ENCODE results near the gene OTOP2. TPM values are rescaled to one million over a fixed set of nuclear protein-coding genes. Genes with fewer than 3 reads are reported as not detected.

Gene OTOP2
- total RNA-seq, 1 donor from 2014 or later = not detected

DNA sequence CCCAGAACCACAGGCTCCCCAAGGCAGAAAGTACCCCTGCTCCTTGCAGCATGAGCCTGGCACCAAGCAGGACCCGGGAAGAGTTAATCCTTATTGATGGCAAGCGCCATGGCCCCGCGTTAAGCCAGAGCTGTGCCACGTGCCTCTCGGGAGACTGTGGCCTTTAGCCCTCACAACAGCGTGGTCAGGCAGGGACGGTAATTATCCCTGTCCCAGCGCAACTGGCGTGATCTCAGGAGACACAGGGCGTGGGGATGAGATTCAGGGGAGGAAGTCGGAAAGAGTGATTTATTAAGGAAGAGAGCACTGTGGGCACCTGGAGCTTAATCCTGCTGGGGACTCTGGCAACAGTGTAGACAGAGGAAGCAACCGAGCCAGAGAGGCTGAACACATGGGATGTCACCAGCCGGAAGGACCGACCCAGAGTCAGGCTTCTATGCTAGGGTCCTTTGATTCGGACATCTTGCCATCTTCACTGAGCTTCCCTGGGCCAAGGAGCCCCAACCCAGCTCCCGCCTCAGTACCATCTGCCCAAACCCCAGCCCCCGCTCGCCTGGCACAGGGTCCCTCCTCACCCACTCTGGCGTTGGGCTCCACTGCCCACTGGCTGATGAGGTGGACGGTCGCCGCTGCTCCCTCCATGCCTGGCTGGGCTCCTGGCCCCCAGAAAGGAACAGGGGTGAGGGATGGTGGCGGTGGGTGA is 28.5 kb downstream of the OTOP2 start:
- no peaks in the 10 kb centered on the region for H3K27me3 ChIP-seq
- H3K36me3 ChIP-seq = no peaks in the 10 kb centered on the region
- H3K4me3 ChIP-seq = no peak overlapping the region
- no peaks in the 10 kb centered on the region for H3K9me3 ChIP-seq
- H3K27ac ChIP-seq = no peak overlapping the region
- intact Hi-C loops (cut with DNase I) = no loop called here
- DNase-seq (ENCODE audit: extremely low spot score in 2 of 2) = no peak
- no peaks in the 10 kb centered on the region for H3K4me1 ChIP-seq
- no peak for TF ChIP-seq POLR2AphosphoS5 (IDR thresholded peaks at IDR 0.05; ENCODE audit: insufficient read depth in 1 of 2, low read depth in 1 of 2)
- TF ChIP-seq, protein P1, sequence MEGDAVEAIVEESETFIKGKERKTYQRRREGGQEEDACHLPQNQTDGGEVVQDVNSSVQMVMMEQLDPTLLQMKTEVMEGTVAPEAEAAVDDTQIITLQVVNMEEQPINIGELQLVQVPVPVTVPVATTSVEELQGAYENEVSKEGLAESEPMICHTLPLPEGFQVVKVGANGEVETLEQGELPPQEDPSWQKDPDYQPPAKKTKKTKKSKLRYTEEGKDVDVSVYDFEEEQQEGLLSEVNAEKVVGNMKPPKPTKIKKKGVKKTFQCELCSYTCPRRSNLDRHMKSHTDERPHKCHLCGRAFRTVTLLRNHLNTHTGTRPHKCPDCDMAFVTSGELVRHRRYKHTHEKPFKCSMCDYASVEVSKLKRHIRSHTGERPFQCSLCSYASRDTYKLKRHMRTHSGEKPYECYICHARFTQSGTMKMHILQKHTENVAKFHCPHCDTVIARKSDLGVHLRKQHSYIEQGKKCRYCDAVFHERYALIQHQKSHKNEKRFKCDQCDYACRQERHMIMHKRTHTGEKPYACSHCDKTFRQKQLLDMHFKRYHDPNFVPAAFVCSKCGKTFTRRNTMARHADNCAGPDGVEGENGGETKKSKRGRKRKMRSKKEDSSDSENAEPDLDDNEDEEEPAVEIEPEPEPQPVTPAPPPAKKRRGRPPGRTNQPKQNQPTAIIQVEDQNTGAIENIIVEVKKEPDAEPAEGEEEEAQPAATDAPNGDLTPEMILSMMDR (IDR thresholded peaks at IDR 0.05) = no peak
- no peak for TF ChIP-seq POLR2A (IDR thresholded peaks at IDR 0.05)

DNA sequence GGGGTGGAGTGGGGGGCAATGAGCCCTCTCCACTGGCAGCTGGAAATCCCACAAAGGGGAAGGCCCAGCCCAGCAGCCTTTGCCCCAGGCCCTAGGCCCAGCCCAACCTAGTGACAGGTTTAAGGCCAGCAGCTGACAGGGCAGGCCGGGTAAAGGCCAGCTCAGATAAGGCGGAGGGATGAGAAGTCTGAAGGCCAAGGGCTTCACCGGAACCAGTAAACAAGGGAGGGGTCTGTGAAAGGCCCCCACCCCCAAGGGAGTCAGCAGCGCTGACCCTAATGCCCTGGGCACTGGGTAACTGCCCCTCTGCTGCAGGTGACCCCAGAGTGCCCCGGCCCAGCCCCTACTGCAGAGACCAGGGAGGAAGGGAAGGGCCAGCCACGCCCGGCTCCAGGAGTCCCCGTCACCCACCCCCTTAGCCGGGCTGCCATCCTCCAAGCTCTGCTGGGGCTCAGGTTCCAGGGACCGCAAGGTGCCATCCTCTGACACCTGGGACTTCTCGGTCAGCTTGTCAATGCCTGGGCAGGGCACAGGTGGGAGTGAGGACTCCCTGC is 29.1 kb downstream of the OTOP2 start:
- TF ChIP-seq POLR2AphosphoS5 (IDR thresholded peaks at IDR 0.05; ENCODE audit: insufficient read depth in 1 of 2, low read depth in 1 of 2) = no peak
- TF ChIP-seq, protein P1 (IDR thresholded peaks at IDR 0.05) = no peak
- Histone ChIP-seq H3K36me3 (no peaks in the 10 kb centered on the region), H3K9me3 (no peaks in the 10 kb centered on the region), H3K4me3 (no peak overlapping the region), H3K27me3 (no peaks in the 10 kb centered on the region), H3K27ac (no peak overlapping the region), H3K4me1 (no peaks in the 10 kb centered on the region)
- intact Hi-C loops (cut with DNase I) = no loop called here
- DNase-seq (ENCODE audit: extremely low spot score in 2 of 2) = no peak

DNA sequence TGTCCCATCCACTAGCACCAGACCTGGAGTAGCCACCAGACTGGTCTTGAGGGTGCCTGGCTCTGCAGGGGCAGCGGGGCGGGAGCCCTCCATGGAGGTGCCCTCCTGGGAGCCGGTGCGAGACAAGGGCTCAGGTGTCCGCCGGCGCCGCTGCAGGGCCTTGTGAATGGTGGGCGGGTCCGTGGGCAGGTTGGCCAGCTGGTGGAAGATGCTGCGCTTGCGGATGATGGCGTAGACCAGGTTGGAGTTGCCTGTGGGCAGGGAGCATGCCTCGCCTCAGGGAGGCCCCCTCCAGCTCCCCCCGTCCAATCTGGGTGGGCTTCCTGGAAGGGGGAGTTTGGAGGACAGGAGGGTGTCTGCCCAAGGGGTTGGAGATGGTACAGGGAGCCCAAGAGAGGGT is 30.0 kb downstream of the OTOP2 start:
- H3K4me1 ChIP-seq = no peaks in the 10 kb centered on the region
- intact Hi-C loops (cut with DNase I) = no loop called here
- no peak for DNase-seq (ENCODE audit: extremely low spot score in 2 of 2)
- no peaks in the 10 kb centered on the region for H3K9me3 ChIP-seq
- H3K36me3 ChIP-seq = no peaks in the 10 kb centered on the region
- H3K4me3 ChIP-seq = no peak overlapping the region
- H3K27ac ChIP-seq = no peak overlapping the region
- no peaks in the 10 kb centered on the region for H3K27me3 ChIP-seq
- TF ChIP-seq POLR2A (IDR thresholded peaks at IDR 0.05) = no peak
- TF ChIP-seq, protein P1 (IDR thresholded peaks at IDR 0.05) = no peak

DNA sequence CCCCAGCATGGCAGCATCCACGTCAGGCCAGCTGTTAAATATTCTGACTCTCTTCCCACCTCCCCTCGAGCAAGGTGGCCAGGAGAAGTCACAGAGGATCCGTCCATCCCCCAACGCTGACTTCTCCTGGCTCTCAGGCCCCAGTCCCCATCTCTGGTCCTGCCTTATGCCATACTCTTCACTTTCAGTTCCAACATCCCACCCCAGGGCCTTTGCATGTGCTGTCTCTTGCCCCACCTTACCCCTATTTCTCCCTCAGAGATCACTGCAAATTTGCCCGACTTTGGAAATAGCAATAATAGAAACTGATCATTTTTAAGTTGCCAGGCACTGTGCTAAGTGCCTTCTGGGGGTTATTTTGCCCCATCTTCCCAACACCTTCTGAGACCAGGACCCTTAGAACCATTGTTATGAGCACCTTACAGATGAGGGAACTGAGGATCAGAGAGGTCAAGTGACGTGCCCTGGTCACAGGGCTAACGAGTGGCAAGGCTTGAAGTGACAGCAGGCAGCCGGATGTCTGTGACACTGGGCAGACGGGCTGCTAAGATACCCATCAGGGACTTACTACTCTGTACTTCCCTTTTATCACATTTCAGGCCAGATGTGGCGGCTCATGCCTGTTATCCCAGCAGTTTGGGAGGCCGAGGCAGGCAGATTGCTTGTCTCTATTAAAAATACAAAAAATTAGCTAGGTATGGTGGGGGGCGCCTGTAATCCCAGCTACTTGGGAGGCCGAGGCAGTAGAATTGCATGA is 30.8 kb downstream of the OTOP2 start:
- no peak overlapping the region for H3K4me3 ChIP-seq
- no peaks in the 10 kb centered on the region for H3K27me3 ChIP-seq
- TF ChIP-seq, protein P1 (IDR thresholded peaks at IDR 0.05) = no peak
- TF ChIP-seq POLR2A (IDR thresholded peaks at IDR 0.05) = no peak
- H3K4me1 ChIP-seq = no peaks in the 10 kb centered on the region
- intact Hi-C loops (cut with DNase I) = no loop called here
- no peaks in the 10 kb centered on the region for H3K36me3 ChIP-seq
- H3K9me3 ChIP-seq = no peaks in the 10 kb centered on the region
- no peak overlapping the region for H3K27ac ChIP-seq
- no peak for DNase-seq (ENCODE audit: extremely low spot score in 2 of 2)

DNA sequence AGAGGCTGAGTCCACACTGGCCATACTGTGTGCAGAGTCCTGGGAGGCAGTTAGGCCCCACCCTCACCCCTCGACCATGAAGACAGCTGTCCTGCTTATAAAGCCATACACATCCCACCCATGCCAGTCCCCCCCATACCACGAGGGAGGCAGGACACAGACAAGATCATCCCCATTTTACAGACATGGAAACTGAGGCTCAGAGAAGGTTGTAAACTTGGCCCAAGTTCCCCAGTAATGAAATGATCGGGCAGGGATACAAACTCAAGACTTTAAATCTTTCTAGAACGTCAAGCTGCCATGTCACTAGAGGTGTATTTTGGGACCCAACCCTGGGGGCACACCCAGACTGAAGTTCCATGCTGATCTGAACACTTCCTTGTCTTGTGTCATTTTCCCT is 32.0 kb downstream of the OTOP2 start:
- TF ChIP-seq, protein P1 (IDR thresholded peaks at IDR 0.05) = no peak
- TF ChIP-seq POLR2AphosphoS5 (IDR thresholded peaks at IDR 0.05; ENCODE audit: insufficient read depth in 1 of 2, low read depth in 1 of 2) = no peak
- no peak for TF ChIP-seq POLR2A (IDR thresholded peaks at IDR 0.05)
- intact Hi-C loops (cut with DNase I) = no loop called here
- no peak overlapping the region for H3K4me3 ChIP-seq

More for the DNA sequence above, 32.0 kb downstream of the OTOP2 start:
- no peaks in the 10 kb centered on the region for H3K27me3 ChIP-seq
- no peak for DNase-seq (ENCODE audit: extremely low spot score in 2 of 2)
- H3K36me3 ChIP-seq = no peaks in the 10 kb centered on the region
- no peak overlapping the region for H3K27ac ChIP-seq
- H3K4me1 ChIP-seq = no peaks in the 10 kb centered on the region
- no peaks in the 10 kb centered on the region for H3K9me3 ChIP-seq
